HCT116 (cell line): ENCODE data around the gene CACNA1S.

Experiments used
- CBX3 ChIP-seq: IDR thresholded peaks from 2 replicates; pipeline ENCODE4 v1.6.1; 2012; ENCODE audit warnings: low read depth
- CEBPB ChIP-seq: IDR thresholded peaks from 2 replicates; pipeline ENCODE4 v1.6.1; 2012; ENCODE audit warnings: low read depth
- EGR1 ChIP-seq: IDR thresholded peaks from 2 replicates; pipeline ENCODE4 v1.6.1; 2012; ENCODE audit warnings: low read depth
- ELF1 ChIP-seq: IDR thresholded peaks from 2 replicates; pipeline ENCODE4 v1.6.1; 2012; ENCODE audit warnings: low read depth, borderline replicate concordance
- EZH2 ChIP-seq: fragments of 200-600 bp; sonication (generic); IDR thresholded peaks from 2 replicates; pipeline ENCODE4 v1.6.1; 2017; ENCODE audit warnings: antibody characterized with exemption, mixed run types
- EZH2phosphoT487 ChIP-seq: fragments of 200-600 bp; IDR thresholded peaks from 2 replicates; pipeline ENCODE4 v1.6.1; 2018; ENCODE audit warnings: antibody characterized with exemption, borderline replicate concordance
- MAX ChIP-seq: IDR thresholded peaks from 2 replicates; pipeline ENCODE4 v1.6.1; 2012
- POLR2A ChIP-seq: IDR thresholded peaks from 2 replicates; pipeline ENCODE4 v1.7.0; 2011; ENCODE audit warnings: borderline replicate concordance; ENCODE audit not compliant: insufficient read depth, insufficient read length; ENCODE audit errors: extremely low read depth
- REST ChIP-seq: IDR thresholded peaks from 2 replicates; pipeline ENCODE4 v1.6.1; 2012; ENCODE audit warnings: low read depth
- TCF7L2 ChIP-seq: IDR thresholded peaks from 2 replicates; pipeline ENCODE4 v1.7.0; 2011; ENCODE audit warnings: borderline replicate concordance, inconsistent platforms; ENCODE audit not compliant: insufficient read depth, insufficient read length; ENCODE audit errors: extremely low read depth
- ZNF274 ChIP-seq: fragments of 200-500 bp; sonication (Bioruptor generic); IDR thresholded peaks from 2 replicates; pipeline ENCODE4 v1.6.1; 2014; ENCODE audit warnings: mild to moderate bottlenecking, low read depth, low read length, inconsistent platforms
- TF ChIP-seq, protein P1 (sequence below), 3 experiments: fragments of 200-600 bp in 1 of 3; sonication (generic) in 1 of 3; IDR thresholded peaks in 2 of 3; conservative IDR thresholded peaks in 1 of 3; 2 replicates each; pipeline ENCODE4 v1.5.1; 2012 to 2017; ENCODE audit warnings: low read depth in 2 of 3, low read length in 2 of 3, antibody characterized with exemption in 1 of 3, borderline replicate concordance in 1 of 3, control low read depth in 1 of 3, mild to moderate bottlenecking in 1 of 3, mixed read lengths in 1 of 3, mixed run types in 1 of 3, moderate library complexity in 1 of 3; ENCODE audit not compliant: insufficient read depth in 1 of 3
- TF ChIP-seq, protein P2 (sequence below): IDR thresholded peaks from 2 replicates; pipeline ENCODE4 v1.6.1; 2012
- TF ChIP-seq, protein P3 (sequence below): IDR thresholded peaks from 2 replicates; pipeline ENCODE4 v1.6.1; 2011; ENCODE audit warnings: mild to moderate bottlenecking, low read length, moderate library complexity; ENCODE audit not compliant: insufficient replicate concordance; ENCODE audit errors: extremely low read depth

- TF ChIP-seq, protein P1, sequence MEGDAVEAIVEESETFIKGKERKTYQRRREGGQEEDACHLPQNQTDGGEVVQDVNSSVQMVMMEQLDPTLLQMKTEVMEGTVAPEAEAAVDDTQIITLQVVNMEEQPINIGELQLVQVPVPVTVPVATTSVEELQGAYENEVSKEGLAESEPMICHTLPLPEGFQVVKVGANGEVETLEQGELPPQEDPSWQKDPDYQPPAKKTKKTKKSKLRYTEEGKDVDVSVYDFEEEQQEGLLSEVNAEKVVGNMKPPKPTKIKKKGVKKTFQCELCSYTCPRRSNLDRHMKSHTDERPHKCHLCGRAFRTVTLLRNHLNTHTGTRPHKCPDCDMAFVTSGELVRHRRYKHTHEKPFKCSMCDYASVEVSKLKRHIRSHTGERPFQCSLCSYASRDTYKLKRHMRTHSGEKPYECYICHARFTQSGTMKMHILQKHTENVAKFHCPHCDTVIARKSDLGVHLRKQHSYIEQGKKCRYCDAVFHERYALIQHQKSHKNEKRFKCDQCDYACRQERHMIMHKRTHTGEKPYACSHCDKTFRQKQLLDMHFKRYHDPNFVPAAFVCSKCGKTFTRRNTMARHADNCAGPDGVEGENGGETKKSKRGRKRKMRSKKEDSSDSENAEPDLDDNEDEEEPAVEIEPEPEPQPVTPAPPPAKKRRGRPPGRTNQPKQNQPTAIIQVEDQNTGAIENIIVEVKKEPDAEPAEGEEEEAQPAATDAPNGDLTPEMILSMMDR (IDR thresholded peaks at IDR 0.05 in 2 of 3, conservative IDR thresholded peaks at IDR 0.05 in 1 of 3; ENCODE audit: borderline replicate concordance in 1 of 3, insufficient read depth in 1 of 3, low read depth in 2 of 3, low read length in 2 of 3) = no peak
- TF ChIP-seq EZH2 = no peak
- TF ChIP-seq CBX3 = no peak
- no peak for TF ChIP-seq POLR2A
- TF ChIP-seq, protein P2, sequence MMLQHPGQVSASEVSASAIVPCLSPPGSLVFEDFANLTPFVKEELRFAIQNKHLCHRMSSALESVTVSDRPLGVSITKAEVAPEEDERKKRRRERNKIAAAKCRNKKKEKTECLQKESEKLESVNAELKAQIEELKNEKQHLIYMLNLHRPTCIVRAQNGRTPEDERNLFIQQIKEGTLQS = no peak
- no peak for TF ChIP-seq MAX
- no peak for TF ChIP-seq TCF7L2
- TF ChIP-seq EZH2phosphoT487 = no peak
- no peak for TF ChIP-seq EGR1
- TF ChIP-seq REST = no peak
- TF ChIP-seq CEBPB = no peak
- TF ChIP-seq ZNF274 = no peak
- TF ChIP-seq, protein P3, sequence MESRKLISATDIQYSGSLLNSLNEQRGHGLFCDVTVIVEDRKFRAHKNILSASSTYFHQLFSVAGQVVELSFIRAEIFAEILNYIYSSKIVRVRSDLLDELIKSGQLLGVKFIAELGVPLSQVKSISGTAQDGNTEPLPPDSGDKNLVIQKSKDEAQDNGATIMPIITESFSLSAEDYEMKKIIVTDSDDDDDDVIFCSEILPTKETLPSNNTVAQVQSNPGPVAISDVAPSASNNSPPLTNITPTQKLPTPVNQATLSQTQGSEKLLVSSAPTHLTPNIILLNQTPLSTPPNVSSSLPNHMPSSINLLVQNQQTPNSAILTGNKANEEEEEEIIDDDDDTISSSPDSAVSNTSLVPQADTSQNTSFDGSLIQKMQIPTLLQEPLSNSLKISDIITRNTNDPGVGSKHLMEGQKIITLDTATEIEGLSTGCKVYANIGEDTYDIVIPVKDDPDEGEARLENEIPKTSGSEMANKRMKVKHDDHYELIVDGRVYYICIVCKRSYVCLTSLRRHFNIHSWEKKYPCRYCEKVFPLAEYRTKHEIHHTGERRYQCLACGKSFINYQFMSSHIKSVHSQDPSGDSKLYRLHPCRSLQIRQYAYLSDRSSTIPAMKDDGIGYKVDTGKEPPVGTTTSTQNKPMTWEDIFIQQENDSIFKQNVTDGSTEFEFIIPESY = no peak
- no peak for TF ChIP-seq ELF1
These were observed 42.6 kb downstream of the CACNA1S start for GRCh38 chr1:201069636-201070035.
